DND-41 (cell line): Measurements from ENCODE around the gene OR8G1.

ENCODE experiments used
- EZH2 ChIP-seq: IDR thresholded peaks from 3 replicates; pipeline ENCODE4 v1.6.1; 2012; ENCODE audit warnings: borderline replicate concordance, low read depth, mild to moderate bottlenecking, moderate library complexity, low read length, inconsistent platforms; ENCODE audit not compliant: severe bottlenecking
- TF ChIP-seq, protein P1 (sequence below): IDR thresholded peaks from 2 replicates; pipeline ENCODE4 v1.5.1; 2012; ENCODE audit warnings: borderline replicate concordance, low read length, moderate library complexity, mild to moderate bottlenecking; ENCODE audit not compliant: poor library complexity, severe bottlenecking; ENCODE audit errors: extremely low read depth

DNA sequence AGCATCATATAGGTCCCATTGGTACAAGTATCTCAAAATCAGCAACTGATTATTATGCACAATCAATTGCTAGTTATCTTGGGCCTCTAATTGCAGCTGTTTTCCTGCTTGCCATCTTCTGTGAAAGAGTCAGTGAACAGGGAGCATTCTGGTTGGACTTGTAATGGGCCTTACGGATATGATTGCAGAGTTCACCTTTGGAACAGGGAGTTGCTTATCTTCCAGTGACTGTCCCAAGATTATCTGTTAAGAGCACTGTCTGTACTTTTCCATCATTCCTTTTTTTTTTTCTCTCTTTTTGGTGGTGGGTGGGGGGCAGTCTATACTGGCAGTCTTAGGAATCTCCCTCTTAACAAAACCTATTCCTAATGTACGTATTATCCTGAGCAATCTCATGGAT lies 33.1 kb downstream of the OR8G1 start:
- TF ChIP-seq, protein P1, sequence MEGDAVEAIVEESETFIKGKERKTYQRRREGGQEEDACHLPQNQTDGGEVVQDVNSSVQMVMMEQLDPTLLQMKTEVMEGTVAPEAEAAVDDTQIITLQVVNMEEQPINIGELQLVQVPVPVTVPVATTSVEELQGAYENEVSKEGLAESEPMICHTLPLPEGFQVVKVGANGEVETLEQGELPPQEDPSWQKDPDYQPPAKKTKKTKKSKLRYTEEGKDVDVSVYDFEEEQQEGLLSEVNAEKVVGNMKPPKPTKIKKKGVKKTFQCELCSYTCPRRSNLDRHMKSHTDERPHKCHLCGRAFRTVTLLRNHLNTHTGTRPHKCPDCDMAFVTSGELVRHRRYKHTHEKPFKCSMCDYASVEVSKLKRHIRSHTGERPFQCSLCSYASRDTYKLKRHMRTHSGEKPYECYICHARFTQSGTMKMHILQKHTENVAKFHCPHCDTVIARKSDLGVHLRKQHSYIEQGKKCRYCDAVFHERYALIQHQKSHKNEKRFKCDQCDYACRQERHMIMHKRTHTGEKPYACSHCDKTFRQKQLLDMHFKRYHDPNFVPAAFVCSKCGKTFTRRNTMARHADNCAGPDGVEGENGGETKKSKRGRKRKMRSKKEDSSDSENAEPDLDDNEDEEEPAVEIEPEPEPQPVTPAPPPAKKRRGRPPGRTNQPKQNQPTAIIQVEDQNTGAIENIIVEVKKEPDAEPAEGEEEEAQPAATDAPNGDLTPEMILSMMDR, result no peak
- no peak for TF ChIP-seq EZH2
